A172 (cell line): ENCODE measurements around the gene IL36B. TPM values are rescaled to one million over a fixed set of nuclear protein-coding genes. Genes with fewer than 3 reads are reported as not detected.

ENCODE experiments used
- DNase-seq: peaks from one replicate; pipeline ENCODE4 v3.0.0-alpha.2; 2015; ENCODE audit warnings: low spot score
- total RNA-seq: library from RNA; depleted of rRNA; stranded (reverse); fragments of >200 nt; shearing (Covaris generic); gene quantifications from 2 replicates; pipeline ENCODE4 v1.2.3, GENCODE V29; 2014

The IL36B gene
- total RNA-seq, 1 experiment from 2014 or later: 0.19 TPM

GRCh38 chr2:113056521-113056920, 3.9 kb upstream of the IL36B start:
- DNase-seq: peak; percentile 59

- peak; percentile 22 for DNase-seq
Observed at GRCh38 chr2:113054066-113054465, 1.4 kb upstream of the IL36B start.

DNA sequence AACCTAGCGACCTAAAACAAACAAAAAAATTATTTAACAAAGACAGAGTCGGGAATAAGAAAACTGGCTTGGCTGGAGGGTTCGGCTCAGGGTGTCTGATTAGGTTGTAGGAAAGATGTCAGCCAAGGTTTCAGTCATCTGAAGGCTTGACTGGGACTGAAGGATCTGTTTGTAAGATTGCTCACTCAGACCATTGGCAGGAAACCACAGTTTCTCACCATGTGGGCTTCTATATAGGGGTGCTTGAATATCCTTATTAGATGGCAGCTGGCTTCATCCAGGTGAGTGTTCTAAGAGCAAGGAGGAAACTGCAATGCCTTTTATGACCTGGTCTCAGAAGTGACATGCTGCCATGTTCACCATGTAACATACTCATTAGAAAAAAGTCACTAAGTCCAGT, 999 bp upstream of the IL36B start:
- no peak for DNase-seq

GRCh38 chr2:113050921-113051895, 1.5 kb downstream of the IL36B start:
- no peak for DNase-seq

GRCh38 chr2:113046465-113046864, 6.2 kb downstream of the IL36B start:
- no peak for DNase-seq

GRCh38 chr2:113041871-113042270, 10.8 kb downstream of the IL36B start:
- DNase-seq: no peak

- DNase-seq: no peak
Observed at GRCh38 chr2:113039719-113040118, 12.9 kb downstream of the IL36B start.

- no peak for DNase-seq
Observed at GRCh38 chr2:113039158-113039557, 13.5 kb downstream of the IL36B start.

- DNase-seq: no peak
Observed at GRCh38 chr2:113038291-113038690, 14.4 kb downstream of the IL36B start.

DNA sequence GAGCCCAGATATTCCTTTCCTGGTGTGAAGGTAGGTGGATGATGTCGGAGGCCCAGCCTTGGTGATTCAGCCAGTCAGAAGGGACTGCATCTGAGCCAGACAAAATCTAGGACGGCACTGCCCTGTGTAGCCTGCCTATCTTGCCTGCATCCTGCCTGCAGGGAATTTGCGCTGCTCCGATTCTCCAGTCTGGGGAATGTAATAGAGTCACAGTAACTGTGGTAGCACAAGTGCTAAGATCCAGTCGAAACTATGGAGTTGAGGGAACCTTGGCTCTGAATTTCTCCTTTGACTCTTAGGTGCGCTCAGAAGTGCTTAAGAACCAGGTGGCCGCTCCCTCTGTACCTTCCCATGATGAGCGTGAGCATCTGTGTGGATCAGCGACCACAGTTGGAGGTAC, 15.9 kb downstream of the IL36B start:
- DNase-seq: no peak

DNA sequence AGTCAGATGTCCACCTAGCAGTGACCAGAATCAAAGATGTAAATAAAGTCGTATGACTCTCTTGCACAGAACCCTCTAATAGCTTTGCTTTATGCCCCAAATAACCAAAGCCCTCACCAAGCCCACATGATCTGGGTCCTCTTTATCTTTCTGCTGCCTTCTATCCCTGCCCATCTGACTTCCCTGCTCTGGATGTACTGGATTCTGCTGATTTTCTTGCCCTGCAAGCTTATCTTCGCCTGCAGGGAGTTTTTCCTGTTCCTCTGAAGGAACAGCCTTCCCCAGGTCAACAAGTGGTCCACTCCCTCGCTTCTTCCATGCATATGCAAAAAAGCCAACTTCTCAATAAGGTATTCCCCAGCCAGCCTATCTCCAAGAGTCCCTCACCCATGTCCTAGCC, 18.7 kb downstream of the IL36B start:
- no peak for DNase-seq

GRCh38 chr2:113032737-113033136, 19.9 kb downstream of the IL36B start:
- no peak for DNase-seq

- DNase-seq: no peak
Observed at GRCh38 chr2:113028112-113028511, 24.6 kb downstream of the IL36B start.

DNA sequence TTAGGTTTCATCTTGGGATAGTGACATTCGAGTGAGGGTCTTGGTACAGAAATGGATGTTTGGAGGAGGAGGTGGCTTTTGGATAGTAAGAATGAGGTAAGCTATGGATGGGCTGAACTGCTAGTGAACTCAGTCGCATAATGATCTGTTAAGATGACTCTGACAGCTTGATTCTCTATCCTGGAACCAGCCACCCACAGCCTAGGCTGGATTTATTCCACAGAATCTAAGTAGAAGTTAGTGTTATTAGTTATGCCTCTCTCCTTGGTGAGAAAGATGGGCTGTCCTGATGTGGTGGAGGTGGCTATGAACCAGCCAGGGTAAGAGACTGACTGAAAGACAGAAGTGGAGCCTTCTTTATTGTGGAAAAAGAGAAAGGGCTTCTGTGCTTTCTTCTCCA, 25.0 kb downstream of the IL36B start:
- no peak for DNase-seq

GRCh38 chr2:113025737-113026136, 26.9 kb downstream of the IL36B start:
- DNase-seq: no peak

DNA sequence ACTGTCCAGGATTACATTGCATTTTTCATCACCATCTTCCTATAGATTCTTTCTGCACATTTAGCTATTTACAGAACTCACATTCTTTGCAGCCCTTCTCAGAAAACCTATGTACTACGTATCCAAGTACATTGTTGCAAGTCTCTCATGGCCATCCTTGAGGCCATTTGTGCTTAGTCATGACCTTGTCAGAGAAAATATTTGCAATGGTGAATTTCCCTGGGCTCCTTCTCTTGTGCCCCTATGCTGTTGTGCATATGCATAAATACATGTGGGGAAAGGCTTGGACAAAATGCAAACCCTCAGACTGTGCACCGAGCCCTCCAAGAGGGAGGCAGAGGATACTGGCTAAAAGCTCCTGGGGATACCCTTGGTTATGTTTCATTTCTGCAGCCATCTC, 27.9 kb downstream of the IL36B start:
- DNase-seq: no peak

DNA sequence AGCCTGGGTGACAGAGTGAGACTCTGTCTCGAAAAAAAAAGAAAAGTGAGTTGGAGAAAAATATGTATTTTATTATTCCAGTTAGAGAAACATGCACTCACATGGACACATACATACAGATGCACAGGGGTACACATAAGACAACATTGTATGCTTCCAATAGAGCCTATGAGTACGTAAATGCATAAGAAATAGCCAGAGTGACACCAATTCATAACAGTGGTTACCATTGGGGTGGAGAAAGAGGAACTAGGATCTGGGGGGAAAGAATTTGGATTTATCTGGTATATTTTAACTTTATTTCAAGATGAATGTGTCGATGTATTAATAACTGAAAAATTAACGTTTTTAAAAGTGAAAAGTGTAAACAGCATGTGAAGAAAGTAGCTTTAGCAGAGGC, 31.4 kb downstream of the IL36B start:
- no peak for DNase-seq

DNA sequence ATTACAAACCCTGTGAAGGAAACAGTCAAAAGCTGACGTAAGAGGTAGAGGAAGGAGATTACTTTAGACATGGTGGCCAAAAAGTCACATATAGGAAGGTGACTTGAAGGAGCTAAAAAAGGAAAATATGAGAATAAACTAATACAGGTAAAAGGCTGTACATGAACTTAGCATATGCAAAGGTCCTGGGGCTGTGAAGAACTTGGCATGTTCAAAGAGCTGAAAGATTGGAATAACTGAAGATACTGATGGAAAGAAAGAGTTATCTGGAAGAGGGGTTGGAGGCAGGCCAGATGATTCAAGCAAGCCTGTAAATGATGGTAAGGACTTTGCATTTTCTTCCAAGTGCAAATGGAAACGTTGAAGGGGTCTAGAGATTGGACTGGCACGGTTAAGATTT, 34.2 kb downstream of the IL36B start:
- no peak for DNase-seq

- DNase-seq: no peak
Observed at GRCh38 chr2:113015655-113016054, 37.0 kb downstream of the IL36B start.

- DNase-seq: no peak
Observed at GRCh38 chr2:113015042-113015441, 37.6 kb downstream of the IL36B start.

DNA sequence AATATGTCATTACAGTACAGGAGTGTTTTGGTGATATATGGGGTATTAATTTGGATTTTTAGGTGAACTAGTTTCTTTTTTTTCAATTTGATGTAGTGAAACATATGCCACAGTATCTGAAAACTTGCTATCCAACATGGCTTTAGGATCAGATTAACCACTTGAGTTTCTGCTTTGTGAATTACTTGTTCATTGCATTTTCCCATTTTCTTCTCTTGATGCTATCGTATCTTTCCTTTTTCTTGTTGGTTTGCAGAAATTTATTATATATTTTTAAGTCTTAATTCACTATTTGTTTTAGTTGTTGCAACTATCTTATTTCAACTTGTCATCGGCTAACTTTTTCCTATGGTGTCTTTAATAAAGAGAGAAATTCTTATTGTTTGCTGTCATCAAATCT, 38.6 kb downstream of the IL36B start:
- DNase-seq: no peak

DNA sequence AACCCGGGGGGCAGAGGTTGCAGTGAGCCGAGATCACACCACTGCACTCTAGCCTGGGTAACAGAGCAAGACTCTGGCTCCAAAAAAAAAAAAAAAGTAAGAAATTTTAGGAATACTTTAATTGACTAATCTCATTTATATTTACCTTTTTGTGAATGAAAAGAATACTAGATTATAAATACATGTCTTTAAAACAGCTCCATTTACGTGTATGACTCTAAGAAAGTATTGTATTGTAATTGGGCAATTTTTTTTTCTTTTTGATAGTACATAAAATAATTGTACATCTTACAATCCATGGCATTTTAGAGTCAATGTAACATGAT, 39.4 kb downstream of the IL36B start:
- DNase-seq: no peak

DNA sequence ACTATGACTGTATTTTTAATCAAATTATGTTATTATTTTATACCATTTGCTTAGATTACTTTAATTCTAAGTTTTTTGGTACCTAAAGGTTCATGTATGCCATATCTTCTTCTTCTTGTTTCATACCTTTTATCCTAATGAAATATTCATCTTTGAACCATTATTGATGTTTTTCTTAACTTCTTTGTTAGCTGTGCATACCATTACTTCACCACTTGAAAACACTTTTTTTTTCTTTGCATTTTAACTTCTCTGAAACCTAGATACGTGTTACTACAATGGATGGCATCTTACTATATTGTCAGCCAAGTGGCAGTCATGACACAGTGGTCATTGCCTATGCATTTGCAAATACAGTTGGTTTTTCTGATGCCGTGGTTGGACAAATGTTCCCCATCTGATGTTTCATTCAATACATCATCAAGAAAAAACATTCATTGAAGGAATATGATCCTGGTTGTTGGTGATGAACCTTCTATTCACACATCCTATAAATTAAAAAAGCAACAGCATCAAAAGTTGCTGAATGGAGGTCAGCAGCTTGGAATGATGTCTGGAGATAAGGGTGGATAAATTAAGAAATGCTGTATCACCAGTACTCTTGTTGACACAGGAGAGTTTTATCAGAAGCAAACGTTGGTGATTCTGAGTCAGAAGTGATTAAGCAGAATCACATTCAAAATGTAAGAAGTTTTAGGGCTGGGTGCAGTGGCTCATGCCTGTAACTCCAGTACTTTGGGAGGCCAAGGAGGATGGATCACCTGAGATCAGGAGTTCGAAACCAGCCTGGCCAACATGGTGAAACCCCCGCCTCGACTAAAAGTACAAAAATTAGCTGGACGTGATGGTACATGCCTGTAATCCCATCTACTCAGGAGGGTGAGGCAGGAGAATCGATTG, 40.0 kb downstream of the IL36B start:
- DNase-seq: peak; percentile 94
